GM23248 (cell line): ENCODE data around the gene RAB27A. TPM values are rescaled to one million over a fixed set of nuclear protein-coding genes. Genes with fewer than 3 reads are reported as not detected.
A peak's percentile ranks its signal among the peaks of the same experiment; 100 is the strongest.

Source experiments
- DNase-seq: peaks from one replicate; pipeline ENCODE4 v3.0.0-alpha.2; 2015
- H2AFZ ChIP-seq: fragments of 200-600 bp; sonication (generic); 2 replicates; pipeline ENCODE4 v1.6.1; 2016; ENCODE audit warnings: antibody characterized with exemption
- H3F3A ChIP-seq: fragments of 200-600 bp; sonication (generic); 2 replicates; pipeline ENCODE4 v1.6.1; 2016; ENCODE audit warnings: mild to moderate bottlenecking, antibody characterized with exemption, mixed run types; ENCODE audit not compliant: insufficient read depth
- H3K27ac ChIP-seq: fragments of 200-600 bp; sonication (generic); 2 replicates; pipeline ENCODE4 v1.5.1; 2016; ENCODE audit warnings: mild to moderate bottlenecking
- H3K27me3 ChIP-seq: fragments of 200-600 bp; sonication (generic); replicated peaks from 2 replicates; pipeline ENCODE4 v1.6.1; 2016; ENCODE audit warnings: mild to moderate bottlenecking; ENCODE audit not compliant: insufficient read depth
- H3K36me3 ChIP-seq: fragments of 200-600 bp; sonication (generic); 2 replicates; pipeline ENCODE4 v1.6.1; 2016; ENCODE audit warnings: low read depth, mild to moderate bottlenecking
- H3K4me1 ChIP-seq: fragments of 200-600 bp; sonication (generic); 2 replicates; pipeline ENCODE4 v1.6.1; 2016; ENCODE audit warnings: mild to moderate bottlenecking; ENCODE audit not compliant: insufficient read depth
- H3K4me2 ChIP-seq: fragments of 200-600 bp; sonication (generic); one replicate; pipeline ENCODE4 v1.6.1; 2016; ENCODE audit warnings: mild to moderate bottlenecking; ENCODE audit not compliant: unreplicated experiment
- H3K4me3 ChIP-seq: fragments of 200-600 bp; sonication (generic); 2 replicates; pipeline ENCODE4 v1.5.1; 2016; ENCODE audit warnings: mild to moderate bottlenecking
- H3K79me2 ChIP-seq: fragments of 200-600 bp; sonication (generic); 2 replicates; pipeline ENCODE4 v1.6.1; 2016; ENCODE audit warnings: mild to moderate bottlenecking; ENCODE audit not compliant: insufficient read depth
- H3K9ac ChIP-seq: fragments of 200-600 bp; sonication (generic); 2 replicates; pipeline ENCODE4 v1.6.1; 2016; ENCODE audit warnings: mild to moderate bottlenecking
- H3K9me2 ChIP-seq: fragments of 200-600 bp; sonication (generic); 2 replicates; pipeline ENCODE4 v1.6.1; 2016; ENCODE audit warnings: mixed run types, mild to moderate bottlenecking, moderate library complexity; ENCODE audit not compliant: insufficient read depth
- H3K9me3 ChIP-seq: fragments of 200-600 bp; sonication (generic); one replicate; pipeline ENCODE4 v1.6.1; 2017; ENCODE audit warnings: low read depth
- H4K20me1 ChIP-seq: fragments of 200-600 bp; sonication (generic); 2 replicates; pipeline ENCODE4 v1.6.0; 2016; ENCODE audit not compliant: insufficient read depth
- EZH2 ChIP-seq: fragments of 200-600 bp; sonication (generic); IDR thresholded peaks from 2 replicates; pipeline ENCODE4 v1.6.1; 2018; ENCODE audit warnings: antibody characterized with exemption, mild to moderate bottlenecking; ENCODE audit not compliant: insufficient read depth, poor library complexity, severe bottlenecking
- EZH2phosphoT487 ChIP-seq: fragments of 200-600 bp; sonication (generic); IDR thresholded peaks from 2 replicates; pipeline ENCODE4 v1.6.1; 2018; ENCODE audit warnings: antibody characterized with exemption, moderate library complexity, mild to moderate bottlenecking, low read depth; ENCODE audit not compliant: insufficient read depth
- WGBS, 2 experiments: methylation state at CpG; one replicate each; pipeline ENCODE4 v1.1.6; 2015 to 2017; ENCODE audit warnings: low lambda C conversion rate in 2 of 2, low coverage in 1 of 2; ENCODE audit errors: missing lambda C conversion rate in 2 of 2; 5-methylcytosine and 5-hydroxymethylcytosine counted together
- in situ Hi-C: fragments of 300-500 bp; cut with MboI; formaldehyde crosslinking; loops from 2 replicates; pipeline ENCODE4 v1.15.0; 2020
- polyA plus RNA-seq: library from polyadenylated mRNA; unstranded; fragments of >200 nt; fragmentation: Nextera tagmentation; extraction: Ambion mirVana; gene quantifications from 2 replicates; pipeline ENCODE4 v1.2.1, GENCODE V29; 2016
- total RNA-seq: library from RNA; depleted of rRNA; stranded (reverse); fragments of >200 nt; shearing (Covaris generic); gene quantifications from 2 replicates; pipeline ENCODE4 v1.2.3, GENCODE V29; 2014; rRNA removed

RAB27A gene
- total RNA-seq: 5.4 and 9.5 TPM in 2 replicates
- 9.0 and 9.1 TPM in 2 replicates for polyA plus RNA-seq

DNA sequence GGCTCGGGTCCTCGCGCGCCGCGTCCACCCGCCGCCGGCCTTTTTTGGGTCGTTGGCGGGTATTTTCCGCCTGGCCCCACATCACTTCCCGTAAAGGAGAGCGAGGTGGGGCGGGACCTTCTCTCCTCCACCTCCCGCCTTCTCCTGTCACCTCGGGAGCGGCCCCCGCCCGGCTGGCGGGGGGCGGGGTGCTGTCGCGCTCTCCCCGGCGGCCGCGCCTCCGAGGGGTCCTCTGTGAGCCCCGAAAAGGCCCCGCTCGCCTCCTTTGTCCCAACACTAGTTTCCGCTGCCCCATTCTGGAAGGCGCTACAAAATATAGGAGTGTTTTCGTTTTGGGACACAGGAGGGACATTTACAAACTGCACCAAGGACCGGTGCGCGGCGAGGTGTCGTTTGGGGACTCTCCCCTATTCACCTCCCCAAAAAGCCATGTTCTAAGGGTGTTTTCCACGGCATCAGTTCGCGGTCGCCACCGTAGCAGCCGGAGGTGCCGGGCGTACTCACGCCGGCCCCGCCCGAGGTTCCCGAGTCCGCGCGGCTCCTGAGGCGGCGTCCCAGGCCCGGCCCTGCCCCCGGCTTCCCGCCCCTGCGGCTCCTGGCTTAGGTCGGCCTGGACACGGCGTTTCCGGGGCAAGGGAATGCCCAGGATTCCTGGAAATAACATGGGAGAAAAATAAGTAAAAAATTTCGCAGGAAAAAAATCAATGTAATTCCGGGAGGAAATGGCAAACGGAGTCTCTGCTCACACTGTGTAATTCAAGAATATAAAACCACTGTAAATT lies at the start of gene RAB27A:
Gene RAB27A (minus strand): TSS at position 68 of the 782 bp plus-strand sequence. CDS start 54,879 bp downstream, outside the sequence.
- Histone ChIP-seq H3K9ac (peak within 1 kb of the TSS; percentile 90), H3K4me3 (peak within 1 kb of the TSS; percentile 86), H3F3A (no peaks in the 10 kb centered on the region), H3K4me2 (peak within 1 kb of the TSS; percentile 78), H3K27ac (peak within 1 kb of the TSS; percentile 55), H3K79me2 (peaks cover 22% of the 10 kb centered on the region; the same call in 1 of the 2 replicates), H3K4me1 (0 out of 2 replicates have a peak, but pooled peaks cover 3% of the 10 kb centered on the region), H3K27me3 (no peaks in the 10 kb centered on the region), H3K36me3 (no peaks in the 10 kb centered on the region), H4K20me1 (no peaks in the 10 kb centered on the region), H2AFZ (peak within 1 kb of the TSS; percentile 93), H3K9me2 (no peaks in the 10 kb centered on the region), H3K9me3 (no peaks in the 10 kb centered on the region)
- 0 to 2% methylated on average over 46 to 69 of the region's 69 CpGs for WGBS, 2 experiments
- DNase-seq: peak; percentile 88
- TF ChIP-seq EZH2 (no peak), EZH2phosphoT487 (no peak)
- in situ Hi-C loops: loop anchor here (5.0 kb wide), 1 partner anchor 73 kb away; no protein-coding TSS in a partner anchor

DNA sequence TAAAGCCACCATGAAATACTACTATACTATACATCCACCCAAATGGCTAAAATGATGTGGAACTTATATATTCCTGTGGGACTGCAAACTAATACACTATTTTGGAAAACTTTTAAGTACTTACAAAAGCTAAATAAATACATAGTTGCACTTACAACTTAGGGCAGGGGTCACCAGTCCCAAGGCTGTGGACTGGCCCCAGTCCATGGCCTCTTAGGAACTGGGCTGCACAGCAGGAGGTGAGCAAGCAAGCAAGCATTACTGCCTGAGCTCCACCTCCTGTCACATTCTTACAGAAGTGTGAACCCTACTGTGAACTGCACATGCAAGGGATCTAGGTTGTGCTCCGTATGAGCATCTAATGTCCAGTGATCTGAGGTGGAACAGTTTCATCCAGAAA lies 47.5 kb upstream of the RAB27A start:
- no peak for DNase-seq

DNA sequence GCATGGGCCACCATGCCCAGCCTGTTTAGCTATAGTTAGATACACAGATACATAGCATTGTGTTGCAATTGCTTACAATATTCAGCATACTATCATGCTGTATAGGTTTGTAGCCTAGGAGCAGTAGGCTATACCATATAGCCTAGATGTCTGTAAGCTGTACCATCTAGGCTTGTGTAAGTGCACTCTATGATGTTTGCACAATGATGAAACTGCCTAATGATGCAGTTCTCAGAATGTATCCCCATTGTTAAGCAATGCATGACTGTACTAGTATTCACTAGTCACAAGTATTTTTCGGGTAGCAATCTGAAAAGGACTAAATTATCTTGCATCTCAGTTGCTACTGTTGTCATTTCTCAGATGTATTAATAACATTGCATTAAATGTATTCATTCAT lies 45.4 kb upstream of the RAB27A start:
- no peaks in the 10 kb centered on the region for H3K4me1 ChIP-seq
- no peak overlapping the region for H3K27ac ChIP-seq
- WGBS, 2 experiments: 88 to 93% methylated on average over 1 of the region's 1 CpG
- no peak overlapping the region for H3K9ac ChIP-seq
- H3K4me2 ChIP-seq: no peak overlapping the region
- H4K20me1 ChIP-seq: no peaks in the 10 kb centered on the region
- no peaks in the 10 kb centered on the region for H3F3A ChIP-seq
- in situ Hi-C loops: no loop called here
- H3K36me3 ChIP-seq: peaks cover 6% of the 10 kb centered on the region; the same call in 1 of the 2 replicates
- H3K9me2 ChIP-seq: no peaks in the 10 kb centered on the region
- H3K9me3 ChIP-seq: no peaks in the 10 kb centered on the region
- H3K4me3 ChIP-seq: no peak overlapping the region
- TF ChIP-seq EZH2 (no peak), EZH2phosphoT487 (no peak)
- no peaks in the 10 kb centered on the region for H3K79me2 ChIP-seq
- H2AFZ ChIP-seq: no peak overlapping the region
- DNase-seq: peak; percentile 49
- H3K27me3 ChIP-seq: no peaks in the 10 kb centered on the region

More for the DNA sequence above, 47.5 kb upstream of the RAB27A start:
- Histone ChIP-seq H3K9me3 (no peaks in the 10 kb centered on the region), H2AFZ (no peak overlapping the region), H3K4me2 (no peak overlapping the region), H3K4me3 (no peak overlapping the region), H3F3A (no peaks in the 10 kb centered on the region), H3K9ac (no peak overlapping the region), H4K20me1 (no peaks in the 10 kb centered on the region), H3K79me2 (no peaks in the 10 kb centered on the region), H3K9me2 (no peaks in the 10 kb centered on the region), H3K4me1 (no peaks in the 10 kb centered on the region), H3K27ac (no peak overlapping the region), H3K27me3 (no peaks in the 10 kb centered on the region), H3K36me3 (peaks cover 12% of the 10 kb centered on the region; the same call in 1 of the 2 replicates)
- in situ Hi-C loops: no loop called here
- TF ChIP-seq EZH2: no peak
- TF ChIP-seq EZH2phosphoT487: no peak
- WGBS, 2 experiments: 100% methylated on average over 1 of the region's 1 CpG

DNA sequence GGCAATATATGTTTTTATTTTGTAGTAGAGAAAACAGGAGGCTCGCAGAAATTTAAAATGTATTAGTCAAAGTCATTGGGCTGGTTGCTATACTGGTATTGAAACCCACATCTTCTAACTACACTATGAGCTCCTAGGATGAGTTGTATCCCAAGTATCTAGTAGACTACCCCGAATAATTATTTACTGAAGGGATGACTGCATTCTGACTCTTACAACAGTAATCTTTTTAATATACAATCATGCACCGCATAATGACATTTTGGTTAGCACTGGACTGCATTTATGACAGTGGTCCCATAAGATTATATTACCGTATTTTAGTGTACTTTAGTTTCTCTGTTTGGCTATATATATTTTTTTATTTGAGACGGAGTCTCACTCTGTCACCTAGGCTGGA lies 44.8 kb upstream of the RAB27A start:
- H3K4me1 ChIP-seq: no peaks in the 10 kb centered on the region
- peaks cover 6% of the 10 kb centered on the region; the same call in 1 of the 2 replicates for H3K36me3 ChIP-seq
- H3K27me3 ChIP-seq: no peaks in the 10 kb centered on the region
- H3K27ac ChIP-seq: no peak overlapping the region
- H3K4me2 ChIP-seq: no peak overlapping the region
- H3K79me2 ChIP-seq: no peaks in the 10 kb centered on the region
- no peaks in the 10 kb centered on the region for H3K9me2 ChIP-seq
- in situ Hi-C loops: no loop called here
- TF ChIP-seq EZH2phosphoT487 (no peak), EZH2 (no peak)
- H4K20me1 ChIP-seq: no peaks in the 10 kb centered on the region
- 63 to 65% methylated on average over 5 of the region's 5 CpGs for WGBS, 2 experiments
- no peak overlapping the region for H3K9ac ChIP-seq
- peak; percentile 14 for DNase-seq
- no peak overlapping the region for H3K4me3 ChIP-seq
- H3F3A ChIP-seq: no peaks in the 10 kb centered on the region
- no peaks in the 10 kb centered on the region for H3K9me3 ChIP-seq
- H2AFZ ChIP-seq: no peak overlapping the region
